ENCODE data around the gene STYX. TPM values are rescaled to one million over a fixed set of nuclear protein-coding genes. Genes with fewer than 3 reads are reported as not detected.

The STYX gene
- total RNA-seq, 2 experiments from 2014 or later = 15.3 to 16.2 TPM

GRCh38 chr14:52693532-52693931 lies 36.4 kb upstream of the STYX start:
- no peak for DNase-seq
- peaks cover 61% of the 10 kb centered on the region for H3K4me1 Mint-ChIP-seq (ENCODE audit: low read depth)
- no peaks in the 10 kb centered on the region for H3K9me3 Mint-ChIP-seq
- Histone ChIP-seq H3K27me3 (ENCODE audit: control insufficient read depth in 1 of 2, insufficient read depth in 2 of 2, low read length in 2 of 2) (no peaks in the 10 kb centered on the region), H3K9me3 (ENCODE audit: control insufficient read depth in 1 of 2, insufficient read depth in 1 of 2, low read length in 2 of 2) (no peaks in the 10 kb centered on the region), H3K27ac (ENCODE audit: low read depth in 1 of 2, low read length in 2 of 2) (no peak overlapping the region), H3K4me3 (ENCODE audit: low read length) (no peak overlapping the region), H3K4me1 (ENCODE audit: insufficient read depth, low read length) (peaks cover 37% of the 10 kb centered on the region), H3K36me3 (ENCODE audit: insufficient read depth, low read length) (no peaks in the 10 kb centered on the region)
- peaks cover 8% of the 10 kb centered on the region for H3K36me3 Mint-ChIP-seq (ENCODE audit: low read depth)
- no peak for ATAC-seq (ENCODE audit: poor library complexity)
- H3K27me3 Mint-ChIP-seq = no peaks in the 10 kb centered on the region
- peak overlapping the region; percentile 67 for H3K4me3 Mint-ChIP-seq
- CTCF ChIA-PET = no interaction called here
- H3K27ac Mint-ChIP-seq = peak overlapping the region; percentile 34
- intact Hi-C loops (cut with DNase I, micrococcal nuclease) = loop anchor here (5.0 kb wide), 3 partner anchors 39 to 141 kb away; partner anchors contain the start of genes GPR137C (in 1 of the 2), STYX (in 1 of the 2) and TXNDC16 (in 1 of the 2)
- POLR2A ChIA-PET = interaction anchor here (0.6 kb wide), 1 partner anchor 48 kb away, joined by 3 read pairs; no protein-coding TSS in a partner anchor
- TF ChIP-seq, protein P1, sequence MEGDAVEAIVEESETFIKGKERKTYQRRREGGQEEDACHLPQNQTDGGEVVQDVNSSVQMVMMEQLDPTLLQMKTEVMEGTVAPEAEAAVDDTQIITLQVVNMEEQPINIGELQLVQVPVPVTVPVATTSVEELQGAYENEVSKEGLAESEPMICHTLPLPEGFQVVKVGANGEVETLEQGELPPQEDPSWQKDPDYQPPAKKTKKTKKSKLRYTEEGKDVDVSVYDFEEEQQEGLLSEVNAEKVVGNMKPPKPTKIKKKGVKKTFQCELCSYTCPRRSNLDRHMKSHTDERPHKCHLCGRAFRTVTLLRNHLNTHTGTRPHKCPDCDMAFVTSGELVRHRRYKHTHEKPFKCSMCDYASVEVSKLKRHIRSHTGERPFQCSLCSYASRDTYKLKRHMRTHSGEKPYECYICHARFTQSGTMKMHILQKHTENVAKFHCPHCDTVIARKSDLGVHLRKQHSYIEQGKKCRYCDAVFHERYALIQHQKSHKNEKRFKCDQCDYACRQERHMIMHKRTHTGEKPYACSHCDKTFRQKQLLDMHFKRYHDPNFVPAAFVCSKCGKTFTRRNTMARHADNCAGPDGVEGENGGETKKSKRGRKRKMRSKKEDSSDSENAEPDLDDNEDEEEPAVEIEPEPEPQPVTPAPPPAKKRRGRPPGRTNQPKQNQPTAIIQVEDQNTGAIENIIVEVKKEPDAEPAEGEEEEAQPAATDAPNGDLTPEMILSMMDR (IDR thresholded peaks at IDR 0.05) = no peak

DNA sequence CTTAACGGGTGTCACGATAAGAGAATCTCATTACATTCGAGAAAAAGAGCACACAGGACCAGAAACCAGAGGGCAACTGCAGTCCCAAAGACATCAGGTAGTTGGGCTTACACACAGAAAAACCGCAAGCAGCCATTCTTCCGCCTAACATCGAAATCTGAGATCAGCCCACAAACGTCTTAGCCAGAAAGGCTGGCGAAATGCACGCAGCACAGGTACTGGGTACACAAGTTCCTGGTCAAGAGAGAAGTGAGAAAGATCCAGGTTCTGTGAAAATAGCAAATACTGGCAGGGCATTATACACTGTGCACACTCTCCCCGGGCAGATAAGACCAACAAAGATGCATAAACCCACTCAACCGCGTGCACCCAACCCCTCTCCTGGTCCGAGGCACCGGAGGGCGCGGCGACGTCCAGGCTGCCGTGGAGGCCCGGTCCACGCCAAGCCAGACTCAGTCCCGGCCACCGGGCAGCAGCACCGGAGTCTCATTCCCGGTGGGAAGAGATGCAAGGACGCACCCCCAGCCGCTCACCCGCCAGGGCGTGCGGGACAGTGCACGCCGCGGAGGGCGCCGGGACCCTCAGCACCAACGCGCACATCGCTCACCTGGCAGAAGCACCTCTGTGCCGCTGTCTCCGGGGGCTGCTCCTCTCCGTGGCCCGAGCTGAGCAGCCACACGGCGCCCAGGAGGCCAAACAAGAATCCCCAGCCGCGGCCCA lies 35.0 kb upstream of the STYX start:
- intact Hi-C loops (cut with DNase I, micrococcal nuclease) = loop anchor here (2.0 to 5.0 kb wide), 4 partner anchors 16 to 143 kb away; partner anchors contain the start of genes GPR137C (in 1 of the 2), STYX (in 1 of the 2) and TXNDC16 (in 1 of the 2)
- Histone ChIP-seq H3K4me3 (ENCODE audit: low read length) (peak overlapping the region; percentile 92), H3K9me3 (ENCODE audit: control insufficient read depth in 1 of 2, insufficient read depth in 1 of 2, low read length in 2 of 2) (no peaks in the 10 kb centered on the region), H3K27ac (ENCODE audit: low read depth in 1 of 2, low read length in 2 of 2) (peak overlapping the region; percentile 54 to 91), H3K36me3 (ENCODE audit: insufficient read depth, low read length) (no peaks in the 10 kb centered on the region), H3K27me3 (ENCODE audit: control insufficient read depth in 1 of 2, insufficient read depth in 2 of 2, low read length in 2 of 2) (no peaks in the 10 kb centered on the region), H3K4me1 (ENCODE audit: insufficient read depth, low read length) (peaks cover 33% of the 10 kb centered on the region)
- peak overlapping the region; percentile 89 for H3K27ac Mint-ChIP-seq
- DNase-seq (peak; percentile 44 to 86 (median 54)), ATAC-seq (ENCODE audit: poor library complexity) (peak; percentile 72)
- TF ChIP-seq, protein P1 (IDR thresholded peaks at IDR 0.05) = no peak
- ChIA-PET CTCF (interaction anchor here (1.6 kb wide), 1 partner anchor 28 kb away, joined by 4 read pairs; no protein-coding TSS in a partner anchor), POLR2A (interaction anchor here (0.6 to 4.2 kb wide), 19 partner anchors 9 to 458 kb away, joined by 3 to 42 read pairs (median 5); partner anchors contain the start of genes DDHD1, GNPNAT1, GPR137C and PSMC6)
- H3K4me1 Mint-ChIP-seq (ENCODE audit: low read depth) = peaks cover 49% of the 10 kb centered on the region
- peak overlapping the region; percentile 99 for H3K4me3 Mint-ChIP-seq
- no peaks in the 10 kb centered on the region for H3K27me3 Mint-ChIP-seq
- H3K9me3 Mint-ChIP-seq = no peaks in the 10 kb centered on the region
- H3K36me3 Mint-ChIP-seq (ENCODE audit: low read depth) = peaks cover 8% of the 10 kb centered on the region

GRCh38 chr14:52695481-52696091 lies 34.4 kb upstream of the STYX start, which contains the start of gene ERO1A:
ERO1A (minus strand) TSS chr14:52695558; CDS start chr14:52695481, 77 bp downstream.
- H3K4me3 ChIP-seq (ENCODE audit: low read length) = peak within 1 kb of the TSS; percentile 92
- intact Hi-C loops (cut with DNase I, micrococcal nuclease) = loop anchor here in 1 of 2 experiments (2.0 kb wide), 1 partner anchor 17 kb away; no protein-coding TSS in a partner anchor
- no peaks in the 10 kb centered on the region for H3K9me3 ChIP-seq (ENCODE audit: control insufficient read depth in 1 of 2, insufficient read depth in 1 of 2, low read length in 2 of 2)
- H3K27ac Mint-ChIP-seq = peak within 1 kb of the TSS; percentile 89
- ChIA-PET CTCF (interaction anchor here (1.6 kb wide), 1 partner anchor 28 kb away, joined by 4 read pairs; no protein-coding TSS in a partner anchor), POLR2A (interaction anchor here (0.9 to 4.2 kb wide), 19 partner anchors 8 to 458 kb away, joined by 3 to 42 read pairs (median 5); partner anchors contain the start of genes DDHD1, GNPNAT1, GPR137C and PSMC6)
- H3K9me3 Mint-ChIP-seq = no peaks in the 10 kb centered on the region
- TF ChIP-seq, protein P1 (IDR thresholded peaks at IDR 0.05) = no peak
- H3K4me1 Mint-ChIP-seq (ENCODE audit: low read depth) = peaks cover 44% of the 10 kb centered on the region
- no peaks in the 10 kb centered on the region for H3K36me3 ChIP-seq (ENCODE audit: insufficient read depth, low read length)
- H3K27me3 ChIP-seq (ENCODE audit: control insufficient read depth in 1 of 2, insufficient read depth in 2 of 2, low read length in 2 of 2) = no peaks in the 10 kb centered on the region
- peaks cover 31% of the 10 kb centered on the region for H3K4me1 ChIP-seq (ENCODE audit: insufficient read depth, low read length)
- peak within 1 kb of the TSS; percentile 54 to 91 for H3K27ac ChIP-seq (ENCODE audit: low read depth in 1 of 2, low read length in 2 of 2)
- peak within 1 kb of the TSS; percentile 99 for H3K4me3 Mint-ChIP-seq
- H3K27me3 Mint-ChIP-seq = no peaks in the 10 kb centered on the region
- ATAC-seq (ENCODE audit: poor library complexity) = peak; percentile 55
- peaks cover 8% of the 10 kb centered on the region for H3K36me3 Mint-ChIP-seq (ENCODE audit: low read depth)
- peak in 13 of 14 experiments; percentile 26 to 85 (median 49) for DNase-seq
